Adrenal gland (tissue), 12 donors: ENCODE measurements around the gene MKNK1. TPM values are rescaled to one million over a fixed set of nuclear protein-coding genes. Genes with fewer than 3 reads are reported as not detected.

ENCODE experiments used
- DNase-seq, 7 donors: peaks; one replicate each; pipeline ENCODE4 v3.0.0-alpha.2; 2019 to 2020
- H3K27ac ChIP-seq, 5 donors: fragments of 200-600 bp; sonication (generic) in 4 of 5; 1 replicate in 3 of 5; 2 replicates in 2 of 5; pipeline versions ENCODE4 v1.5.1 to v1.8.0; 2016 to 2020; ENCODE audit warnings: mild to moderate bottlenecking in 1 of 5
- H3K27me3 ChIP-seq: fragments of 200-600 bp; 2 replicates; pipeline ENCODE4 v1.8.0; 2021
- H3K36me3 ChIP-seq, 2 donors: fragments of 200-600 bp; replicated peaks in 1 of 2; 1 replicate in 1 of 2; 2 replicates in 1 of 2; pipeline versions ENCODE4 v1.5.1 to v1.8.0; 2018 to 2022
- H3K4me1 ChIP-seq, 2 donors: fragments of 200-600 bp; replicated peaks in 1 of 2; 1 replicate in 1 of 2; 2 replicates in 1 of 2; pipeline versions ENCODE4 v1.5.1 to v1.8.0; 2018 to 2021
- H3K4me3 ChIP-seq, 4 donors: fragments of 200-600 bp; sonication (generic) in 3 of 4; one replicate each; pipeline ENCODE4 v1.5.1; 2016 to 2018
- H3K9me3 ChIP-seq, 3 donors: fragments of 200-600 bp; sonication (generic) in 1 of 3; replicated peaks in 1 of 3; 1 replicate in 2 of 3; 2 replicates in 1 of 3; pipeline versions ENCODE4 v1.5.1 to v1.8.0; 2016 to 2021
- CTCF ChIP-seq, 6 experiments: fragments of 450-650 bp in 4 of 6; fragments of 200-600 bp in 2 of 6; sonication (generic) in 1 of 6; IDR thresholded peaks; 1 replicate in 5 of 6; 2 replicates in 1 of 6; pipeline versions ENCODE4 v1.5.1 to v1.8.0; 2016 to 2021; ENCODE audit warnings: antibody characterized with exemption in 6 of 6, mild to moderate bottlenecking in 2 of 6, moderate library complexity in 1 of 6
- POLR2A ChIP-seq, 2 donors: fragments of 450-650 bp; IDR thresholded peaks; one replicate each; pipeline ENCODE4 v1.6.1; 2017; ENCODE audit warnings: antibody characterized with exemption in 2 of 2, mild to moderate bottlenecking in 2 of 2, moderate library complexity in 1 of 2
- WGBS, 4 donors: extraction: QIAGEN DNeasy Blood & Tissue Kit in 2 of 4; methylation state at CpG; one replicate each; pipeline versions ENCODE4 v1.1.5 to v1.1.7; 2013 to 2017; 5-methylcytosine and 5-hydroxymethylcytosine counted together
- intact Hi-C, 2 donors: fragments of 100-400 bp; cut with DNase I; formaldehyde crosslinking; loops; one replicate each; pipeline versions ENCODE4 v1.14.1 to v1.15.0; 2022 to 2023
- polyA plus RNA-seq, 3 donors: library from polyadenylated mRNA; stranded (reverse); fragments of 200-250 nt in 2 of 3; fragments of 350-450 nt in 1 of 3; fragmentation: Illumina TruSeq in 1 of 3; extraction: RNeasy Lipid Tissue Mini Kit (QIAGEN cat#74804) in 1 of 3; gene quantifications; one replicate each; pipeline ENCODE4 v1.2.3, GENCODE V29; 2013 to 2014
- total RNA-seq, 9 donors: library from RNA; depleted of rRNA in 4 of 9; stranded (reverse); fragments of >200 nt in 4 of 9; fragments of 120-200 nt in 1 of 9; fragmentation: NEBNext Ultra II Directional in 1 of 9; extraction: Animal tissue kit (Norgen Biotek cat#: 25700) in 1 of 9; gene quantifications; one replicate each; pipeline versions ENCODE4 v1.1.0 to v1.2.4, GENCODE V29; 2013 to 2023
- donor health status: healthy with polysubstance abuse.
- donor health status: Bipolar disorder and iron deficiency.
- donor health status: DM: yes; HTN: yes; CAD: no.
- donor health status: DM: no; HTN: no; CAD: no.
- donor health status: DM: no; HTN: no; CAD: no.
- donor health status: DM: yes; HTN: yes; CAD: no.

Gene MKNK1
- total and polyA plus RNA-seq, 12 donors = 29.6 to 83.0 (median 46.5) TPM

GRCh38 chr1:46547481-46548383 lies 56.3 kb downstream of the MKNK1 start:
- TF ChIP-seq CTCF (IDR thresholded peaks at IDR 0.05) = peak; percentile 27 to 57 (median 52)
- no peak for TF ChIP-seq POLR2A (IDR thresholded peaks at IDR 0.05)
- peaks cover 24% of the 10 kb centered on the region for H3K27me3 ChIP-seq
- no peaks in the 10 kb centered on the region for H3K9me3 ChIP-seq
- intact Hi-C loops = no loop called here
- H3K4me3 ChIP-seq = no peak overlapping the region
- H3K36me3 ChIP-seq = no peaks in the 10 kb centered on the region
- 65 to 73% (median 67%) methylated on average over 10 to 22 of the region's 22 CpGs for whole genome bisulfite sequencing, 4 donors
- no peaks in the 10 kb centered on the region for H3K4me1 ChIP-seq
- H3K27ac ChIP-seq = no peak overlapping the region
- DNase-seq = peak in 1 of 7 donors; percentile 31

GRCh38 chr1:46546210-46546609 lies 57.9 kb downstream of the MKNK1 start:
- WGBS, 4 donors = 60 to 69% (median 62%) methylated on average over 4 to 5 of the region's 5 CpGs
- Histone ChIP-seq H3K27me3 (peaks cover 24% of the 10 kb centered on the region), H3K4me1 (no peaks in the 10 kb centered on the region), H3K4me3 (no peak overlapping the region), H3K27ac (no peak overlapping the region), H3K9me3 (no peaks in the 10 kb centered on the region), H3K36me3 (no peaks in the 10 kb centered on the region)
- no peak for DNase-seq
- TF ChIP-seq CTCF (IDR thresholded peaks at IDR 0.05) (no peak), POLR2A (IDR thresholded peaks at IDR 0.05) (no peak)
- intact Hi-C loops = no loop called here

- H3K27ac ChIP-seq = no peak overlapping the region
- intact Hi-C loops = no loop called here
- H3K4me1 ChIP-seq = no peaks in the 10 kb centered on the region
- H3K36me3 ChIP-seq = no peaks in the 10 kb centered on the region
- TF ChIP-seq CTCF (IDR thresholded peaks at IDR 0.05) = no peak
- no peak for TF ChIP-seq POLR2A (IDR thresholded peaks at IDR 0.05)
- no peak for DNase-seq
- peaks cover 24% of the 10 kb centered on the region for H3K27me3 ChIP-seq
- WGBS, 4 donors = 75 to 85% (median 79%) methylated on average over 3 of the region's 3 CpGs
- H3K9me3 ChIP-seq = no peaks in the 10 kb centered on the region
- no peak overlapping the region for H3K4me3 ChIP-seq
These were observed 58.3 kb downstream of the MKNK1 start for GRCh38 chr1:46545784-46546183.

GRCh38 chr1:46544561-46545240 lies 59.4 kb downstream of the MKNK1 start:
- 53 to 63% (median 58%) methylated on average over 4 to 5 of the region's 5 CpGs for WGBS, 4 donors
- DNase-seq = no peak
- H3K27me3 ChIP-seq = peaks cover 24% of the 10 kb centered on the region
- no peaks in the 10 kb centered on the region for H3K4me1 ChIP-seq
- TF ChIP-seq CTCF (IDR thresholded peaks at IDR 0.05) (no peak), POLR2A (IDR thresholded peaks at IDR 0.05) (no peak)
- intact Hi-C loops = no loop called here
- H3K4me3 ChIP-seq = no peak overlapping the region
- H3K27ac ChIP-seq = no peak overlapping the region
- H3K9me3 ChIP-seq = no peaks in the 10 kb centered on the region
- no peaks in the 10 kb centered on the region for H3K36me3 ChIP-seq
